ENCODE measurements around the gene CCSAP.

DNA sequence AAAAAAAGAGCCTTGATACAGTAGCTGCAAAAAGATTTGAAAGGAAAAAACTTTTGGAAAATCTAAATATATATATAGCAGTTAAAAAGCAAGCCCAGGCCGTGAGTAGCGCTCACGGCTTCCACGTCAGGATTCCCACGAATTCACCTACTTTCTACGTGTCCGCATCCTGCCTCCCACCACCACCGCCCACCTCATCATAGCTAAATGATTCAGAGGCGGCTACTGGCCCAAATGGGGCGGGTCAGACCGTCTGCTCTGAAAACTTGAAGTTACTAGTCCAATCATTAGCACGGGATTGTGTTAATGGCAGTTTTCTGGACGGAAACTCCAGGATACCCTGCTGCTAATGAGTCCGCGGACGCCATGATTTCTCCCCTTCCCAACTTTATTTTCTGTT lies 1.3 kb upstream of the CCSAP start:
- TF ChIP-seq RAD21 (IDR thresholded peaks at IDR 0.05; ENCODE audit: low read length) (no peak), POLR2A (IDR thresholded peaks at IDR 0.05; ENCODE audit: low read depth, low read length) (no peak), MXI1 (IDR thresholded peaks at IDR 0.05; ENCODE audit: borderline replicate concordance, low read depth, low read length) (no peak), BHLHE40 (IDR thresholded peaks at IDR 0.05; ENCODE audit: low read depth, low read length) (no peak), MAFK (IDR thresholded peaks at IDR 0.05; ENCODE audit: low read depth, low read length) (no peak), CEBPB (IDR thresholded peaks at IDR 0.05; ENCODE audit: low read depth, low read length) (no peak), RFX5 (IDR thresholded peaks at IDR 0.05; ENCODE audit: low read depth, low read length) (no peak), SMC3 (IDR thresholded peaks at IDR 0.05; ENCODE audit: low read depth, low read length) (no peak), CHD1 (IDR thresholded peaks at IDR 0.05; ENCODE audit: low read depth, low read length) (no peak), MAZ (IDR thresholded peaks at IDR 0.05; ENCODE audit: borderline replicate concordance, low read depth, low read length) (no peak), FOS (IDR thresholded peaks at IDR 0.05; ENCODE audit: low read depth, low read length) (no peak)
- TF ChIP-seq, protein P1, sequence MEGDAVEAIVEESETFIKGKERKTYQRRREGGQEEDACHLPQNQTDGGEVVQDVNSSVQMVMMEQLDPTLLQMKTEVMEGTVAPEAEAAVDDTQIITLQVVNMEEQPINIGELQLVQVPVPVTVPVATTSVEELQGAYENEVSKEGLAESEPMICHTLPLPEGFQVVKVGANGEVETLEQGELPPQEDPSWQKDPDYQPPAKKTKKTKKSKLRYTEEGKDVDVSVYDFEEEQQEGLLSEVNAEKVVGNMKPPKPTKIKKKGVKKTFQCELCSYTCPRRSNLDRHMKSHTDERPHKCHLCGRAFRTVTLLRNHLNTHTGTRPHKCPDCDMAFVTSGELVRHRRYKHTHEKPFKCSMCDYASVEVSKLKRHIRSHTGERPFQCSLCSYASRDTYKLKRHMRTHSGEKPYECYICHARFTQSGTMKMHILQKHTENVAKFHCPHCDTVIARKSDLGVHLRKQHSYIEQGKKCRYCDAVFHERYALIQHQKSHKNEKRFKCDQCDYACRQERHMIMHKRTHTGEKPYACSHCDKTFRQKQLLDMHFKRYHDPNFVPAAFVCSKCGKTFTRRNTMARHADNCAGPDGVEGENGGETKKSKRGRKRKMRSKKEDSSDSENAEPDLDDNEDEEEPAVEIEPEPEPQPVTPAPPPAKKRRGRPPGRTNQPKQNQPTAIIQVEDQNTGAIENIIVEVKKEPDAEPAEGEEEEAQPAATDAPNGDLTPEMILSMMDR (conservative IDR thresholded peaks at IDR 0.05; ENCODE audit: low read depth, low read length) = no peak
- TF ChIP-seq, protein P2, sequence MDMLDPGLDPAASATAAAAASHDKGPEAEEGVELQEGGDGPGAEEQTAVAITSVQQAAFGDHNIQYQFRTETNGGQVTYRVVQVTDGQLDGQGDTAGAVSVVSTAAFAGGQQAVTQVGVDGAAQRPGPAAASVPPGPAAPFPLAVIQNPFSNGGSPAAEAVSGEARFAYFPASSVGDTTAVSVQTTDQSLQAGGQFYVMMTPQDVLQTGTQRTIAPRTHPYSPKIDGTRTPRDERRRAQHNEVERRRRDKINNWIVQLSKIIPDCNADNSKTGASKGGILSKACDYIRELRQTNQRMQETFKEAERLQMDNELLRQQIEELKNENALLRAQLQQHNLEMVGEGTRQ (IDR thresholded peaks at IDR 0.05; ENCODE audit: low read depth, low read length) = no peak
- TF ChIP-seq, protein P3, sequence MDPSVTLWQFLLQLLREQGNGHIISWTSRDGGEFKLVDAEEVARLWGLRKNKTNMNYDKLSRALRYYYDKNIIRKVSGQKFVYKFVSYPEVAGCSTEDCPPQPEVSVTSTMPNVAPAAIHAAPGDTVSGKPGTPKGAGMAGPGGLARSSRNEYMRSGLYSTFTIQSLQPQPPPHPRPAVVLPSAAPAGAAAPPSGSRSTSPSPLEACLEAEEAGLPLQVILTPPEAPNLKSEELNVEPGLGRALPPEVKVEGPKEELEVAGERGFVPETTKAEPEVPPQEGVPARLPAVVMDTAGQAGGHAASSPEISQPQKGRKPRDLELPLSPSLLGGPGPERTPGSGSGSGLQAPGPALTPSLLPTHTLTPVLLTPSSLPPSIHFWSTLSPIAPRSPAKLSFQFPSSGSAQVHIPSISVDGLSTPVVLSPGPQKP (IDR thresholded peaks at IDR 0.05; ENCODE audit: borderline replicate concordance, low read depth, low read length) = no peak

All from IMR-90 (cell line).